Measurements from ENCODE around the gene DLAT.

DNA sequence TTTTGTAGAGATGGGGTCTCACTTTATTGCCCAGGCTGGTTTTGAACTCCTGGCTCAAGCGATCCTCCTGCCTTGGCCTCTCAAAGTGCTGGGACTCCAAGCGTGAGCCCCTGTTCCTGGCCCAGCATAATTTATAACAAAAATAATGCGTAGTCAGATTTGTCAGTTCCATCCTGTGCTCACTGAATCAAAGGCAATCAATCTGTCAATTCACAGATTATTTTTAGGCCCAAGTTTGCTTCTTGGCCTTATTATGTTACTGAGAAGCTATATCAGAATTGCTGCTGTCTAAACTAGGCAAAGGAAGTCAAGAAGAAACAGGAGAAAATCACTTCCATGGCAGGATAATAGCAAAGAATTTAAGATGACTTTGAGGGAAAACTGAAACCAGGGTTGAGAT lies 8.7 kb downstream of the DLAT start:
- TF ChIP-seq CTCF (IDR thresholded peaks at IDR 0.05) (no peak), POLR2AphosphoS5 (IDR thresholded peaks at IDR 0.05; ENCODE audit: low read depth, low read length) (no peak)
